NCI-H82 treated with DMSO at 0.1 percent for 48 hours (cell line): ENCODE data around the gene BBIP1.

Experiments used
- DNase-seq: peaks from one replicate; lab custom pipeline; 2025; ENCODE audit not compliant: unreplicated experiment; lab: John Stamatoyannopoulos, UW

BBIP1 gene

DNA sequence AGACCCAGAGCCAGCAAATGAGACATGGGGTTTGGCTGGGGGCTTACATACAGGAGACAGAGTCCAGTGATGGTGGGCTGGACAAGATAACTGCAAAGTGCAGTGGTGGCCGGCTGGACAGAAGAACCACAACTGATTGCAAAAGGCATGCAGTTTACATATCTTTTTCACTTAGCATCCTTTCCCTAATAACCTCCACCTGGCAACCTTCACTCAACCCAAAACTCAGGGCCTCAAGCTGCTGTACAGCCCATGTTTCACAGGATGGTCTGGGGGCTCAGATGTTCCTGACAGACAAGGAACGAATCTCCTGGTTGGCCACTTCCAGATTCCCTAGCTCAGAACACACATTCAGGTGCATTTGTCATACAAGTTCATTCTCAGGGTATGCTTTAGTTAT is 55.0 kb downstream of the BBIP1 start:
- DNase-seq = no peak

DNA sequence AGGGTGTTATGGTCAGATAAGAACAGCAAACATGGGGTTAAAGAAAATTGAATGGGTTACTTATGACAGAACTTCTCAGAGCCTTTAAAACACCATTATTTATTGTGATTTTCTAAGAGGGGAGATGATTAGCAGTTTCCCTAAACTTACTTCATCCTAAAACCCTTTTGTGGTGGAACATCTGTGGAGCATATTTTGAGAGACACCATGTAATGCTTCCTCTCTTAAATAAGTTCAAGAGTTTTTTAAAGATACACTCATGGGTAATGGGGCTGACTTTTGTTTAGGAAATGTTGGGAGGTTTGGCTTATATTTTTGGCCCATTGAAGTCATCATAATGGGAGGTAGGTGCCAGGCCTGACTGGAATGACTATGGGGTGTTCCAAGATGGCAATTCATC is 55.6 kb downstream of the BBIP1 start:
- no peak for DNase-seq

DNA sequence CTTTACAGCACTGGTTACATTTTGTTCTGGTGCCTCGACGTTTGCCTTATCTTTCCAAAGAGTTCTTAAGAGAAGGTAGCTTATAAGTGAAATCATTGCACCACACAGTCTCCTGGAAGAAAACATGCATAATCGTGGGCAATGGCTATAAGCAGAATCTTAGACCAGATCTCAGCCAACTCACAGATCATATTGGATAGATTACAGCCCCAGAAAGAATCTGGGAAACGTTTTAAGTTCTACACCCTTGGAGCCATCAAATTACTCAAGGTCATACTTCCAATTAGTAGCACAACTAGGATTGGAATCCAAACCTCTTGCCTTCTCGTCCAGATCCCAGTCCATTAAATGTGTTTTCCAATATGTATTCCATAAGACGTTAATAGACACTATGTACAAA is 56.0 kb downstream of the BBIP1 start:
- DNase-seq = no peak

DNA sequence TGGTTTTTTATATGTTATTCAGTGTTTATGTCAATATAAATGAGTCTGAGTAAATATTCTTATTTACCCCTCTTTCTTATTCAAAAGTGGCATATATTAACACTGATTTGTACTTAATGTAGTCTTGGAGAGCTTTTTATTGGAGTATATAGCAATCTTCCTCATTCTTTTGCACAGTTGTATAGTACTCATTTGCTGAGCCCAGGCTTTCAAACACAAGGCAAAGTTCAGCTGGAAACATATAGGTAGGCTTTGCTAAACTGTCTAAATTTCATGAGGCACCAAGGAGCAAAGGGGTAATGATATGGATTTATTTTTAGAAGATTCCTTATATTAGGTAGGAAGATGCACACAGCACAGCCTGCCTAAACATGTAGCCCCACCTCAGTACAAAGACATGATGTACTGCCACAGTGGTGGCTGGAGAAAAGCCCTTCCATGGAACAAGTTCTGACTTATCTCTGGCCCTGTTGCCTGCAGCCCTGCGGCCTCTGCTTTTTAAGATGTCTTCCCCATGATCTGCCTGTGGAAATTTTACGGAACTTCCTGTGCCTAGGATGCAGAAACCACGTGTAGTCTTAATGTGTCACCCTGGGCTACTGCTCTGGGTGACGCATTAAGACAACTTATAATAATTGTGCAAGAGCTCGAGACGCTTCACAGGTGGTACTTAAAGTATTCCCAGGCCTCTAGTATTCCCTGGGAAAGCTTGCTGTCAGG is 56.9 kb downstream of the BBIP1 start:
- DNase-seq = no peak

DNA sequence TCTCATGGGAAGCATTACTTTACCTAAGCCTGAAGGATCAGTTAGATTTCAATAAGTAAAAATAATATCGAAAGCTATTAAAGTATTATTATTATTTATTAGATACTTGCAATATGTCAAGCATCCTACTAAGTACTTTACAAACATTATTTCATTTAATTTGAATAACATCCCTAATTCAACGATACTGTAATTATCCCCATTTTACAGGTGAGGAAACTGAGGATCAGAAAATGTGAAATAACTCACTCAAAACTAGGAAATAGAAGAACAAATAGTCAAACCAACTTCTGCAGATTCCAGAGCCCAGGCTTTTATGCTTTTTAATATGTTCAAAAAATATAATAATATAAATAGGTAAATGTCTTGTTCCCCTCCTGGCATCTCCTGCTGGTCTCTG is 57.5 kb downstream of the BBIP1 start:
- DNase-seq = no peak

DNA sequence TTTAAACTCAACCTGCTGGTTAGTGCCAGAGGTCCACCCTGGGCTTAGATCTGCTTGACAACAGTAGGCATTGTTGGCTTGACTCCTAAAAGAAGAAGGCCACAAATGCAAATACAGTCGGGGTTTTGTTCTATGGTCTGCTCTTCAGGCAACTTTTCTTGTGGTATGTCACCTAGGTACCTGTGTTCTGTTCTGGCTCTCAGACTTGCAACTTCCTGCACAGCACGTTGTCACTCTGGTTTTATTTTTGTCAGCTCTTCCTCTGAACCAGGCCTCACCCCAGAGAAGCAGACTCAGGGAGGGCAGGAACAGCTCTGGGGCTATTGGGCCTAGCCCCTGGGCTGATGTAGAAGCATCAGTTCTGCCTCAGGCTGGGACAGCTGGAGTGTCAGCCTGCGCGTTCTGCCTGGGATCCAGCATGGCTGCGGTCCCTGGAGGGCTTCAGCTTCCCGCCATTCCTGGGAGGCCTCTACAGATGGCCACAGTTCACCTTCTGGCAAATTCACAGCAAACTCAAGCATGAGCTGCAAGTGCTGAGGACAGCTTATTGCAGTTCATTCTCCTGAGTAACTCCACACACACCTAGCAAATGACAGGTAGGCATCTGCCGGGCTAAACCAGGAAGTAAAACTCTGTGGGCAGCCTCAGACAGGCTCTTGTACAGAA is 58.3 kb downstream of the BBIP1 start:
- no peak for DNase-seq

DNA sequence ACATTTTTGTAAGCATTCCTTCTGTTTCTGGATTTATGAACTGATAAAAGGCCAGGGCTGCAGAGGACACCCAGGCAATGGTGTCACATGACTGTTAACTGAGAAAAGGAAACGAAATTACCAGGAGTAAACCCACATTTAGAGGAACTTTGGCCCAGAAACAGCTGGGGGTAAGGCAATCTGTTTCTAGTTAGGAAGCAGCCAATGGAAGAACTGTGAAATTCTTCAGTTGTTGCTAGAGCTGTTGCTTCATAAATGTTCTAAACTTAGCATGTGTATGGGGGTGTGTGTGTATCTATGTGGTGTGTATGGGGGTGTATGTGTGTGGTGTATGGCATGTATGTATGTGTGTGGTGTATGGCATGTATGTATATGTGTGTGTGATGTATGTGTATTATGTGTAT is 59.0 kb downstream of the BBIP1 start:
- DNase-seq = no peak

DNA sequence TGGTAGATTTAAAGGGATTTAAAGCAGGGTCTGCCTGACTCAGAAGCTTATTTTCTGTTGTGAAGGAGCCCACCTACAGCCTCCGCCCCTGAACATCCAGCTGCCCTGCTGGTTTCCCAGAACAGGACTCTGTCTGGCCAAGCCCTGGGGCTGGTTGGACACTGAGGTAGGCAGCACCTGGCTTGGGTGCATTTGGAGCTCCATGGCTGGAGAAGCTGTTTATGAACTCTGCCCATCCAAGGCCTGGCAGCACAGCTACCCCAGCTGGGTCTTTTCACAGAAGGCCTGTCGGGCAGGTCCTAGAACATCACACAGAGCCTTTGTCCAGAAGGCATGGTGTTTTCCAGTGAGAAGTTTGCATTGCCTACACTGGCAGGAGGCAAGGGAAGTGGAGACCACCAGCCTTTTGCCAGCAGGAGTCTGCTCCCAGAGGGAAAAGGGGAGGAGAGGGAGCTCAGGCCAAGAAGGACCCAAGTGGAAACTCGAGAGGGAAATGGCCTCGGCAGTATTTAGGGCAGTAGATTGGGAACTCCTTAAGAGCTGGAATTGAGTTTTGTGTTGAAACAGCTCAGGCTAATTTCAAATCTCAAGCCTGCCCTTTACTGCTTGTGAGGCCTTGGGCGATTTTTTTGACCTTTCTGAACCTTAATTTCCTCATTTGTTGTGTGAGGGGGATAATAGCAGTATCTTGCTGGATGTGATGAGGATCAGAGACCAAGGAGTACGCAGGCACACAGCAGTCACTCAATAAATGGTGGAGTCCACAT is 59.6 kb downstream of the BBIP1 start:
- no peak for DNase-seq

DNA sequence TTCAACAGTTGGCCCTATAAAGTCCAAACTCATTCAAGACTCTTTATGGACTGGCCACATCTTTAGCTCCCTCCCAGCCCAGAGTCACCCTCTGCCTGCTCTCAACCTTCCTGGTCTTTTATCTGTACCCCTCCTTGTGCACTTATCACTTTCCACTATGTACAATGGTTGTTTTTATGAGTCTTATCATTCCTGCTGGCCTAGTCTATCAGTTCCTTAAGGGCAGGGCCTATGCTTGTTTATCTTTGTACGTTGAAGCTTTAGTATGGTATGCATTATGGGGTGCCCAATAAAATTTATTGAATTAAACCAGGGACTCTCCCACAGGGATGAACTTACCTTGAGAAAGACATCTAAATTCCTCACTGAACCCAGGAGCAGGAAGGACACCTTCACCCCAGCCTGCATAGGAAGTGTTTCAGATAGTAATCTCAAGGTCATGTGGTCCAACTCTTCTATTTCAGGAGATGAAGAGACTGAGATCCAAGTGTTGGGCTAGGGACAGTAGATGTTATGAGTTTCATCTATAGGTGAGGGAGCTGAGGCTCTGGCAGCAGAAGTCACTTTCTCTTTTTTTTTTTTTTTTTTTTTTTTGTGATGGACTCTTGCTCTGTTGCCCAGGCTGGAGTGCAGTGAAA is 60.6 kb downstream of the BBIP1 start:
- no peak for DNase-seq

DNA sequence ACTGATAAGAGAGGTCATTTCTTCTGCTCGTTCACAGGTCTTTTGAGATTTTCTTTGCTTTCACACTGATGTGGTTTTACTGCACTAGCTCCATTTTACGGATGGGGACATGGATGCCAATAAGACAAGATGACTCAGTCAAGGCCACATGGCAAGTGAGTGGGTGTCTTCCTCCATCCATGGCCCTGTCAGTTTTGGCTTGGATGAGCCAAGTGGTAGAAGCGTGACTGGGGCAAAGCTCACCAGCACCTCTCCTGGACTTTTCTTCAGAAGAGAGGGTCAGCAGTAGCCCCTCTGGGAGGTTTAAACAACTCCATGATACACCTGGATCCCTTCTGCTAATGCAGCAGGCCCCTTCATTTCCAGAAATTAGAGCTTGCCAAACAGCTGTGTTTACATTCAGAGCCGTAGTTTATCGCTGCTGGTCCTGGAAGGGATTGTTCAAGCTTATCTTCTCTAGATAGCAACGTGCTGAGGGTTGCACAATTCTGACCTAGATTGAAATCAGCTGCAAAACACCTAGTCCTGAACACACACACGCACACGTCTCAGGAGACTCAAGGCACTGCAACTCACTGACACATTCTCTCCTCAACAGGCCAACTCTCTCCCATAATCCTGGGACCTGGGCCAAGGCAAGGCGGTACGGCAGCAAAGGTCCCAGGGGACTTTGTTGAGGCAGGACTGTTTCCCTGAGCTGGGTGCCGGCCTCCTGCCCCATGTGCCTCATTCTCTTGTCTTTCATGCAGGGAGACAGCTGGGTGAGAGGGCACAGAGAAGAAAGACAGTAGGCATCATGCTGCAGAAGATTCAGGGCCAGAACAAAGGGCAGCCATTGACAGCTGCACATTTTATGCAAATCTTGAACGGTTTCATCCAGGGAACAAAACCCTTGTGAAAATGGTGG is 61.5 kb downstream of the BBIP1 start:
- DNase-seq = no peak

DNA sequence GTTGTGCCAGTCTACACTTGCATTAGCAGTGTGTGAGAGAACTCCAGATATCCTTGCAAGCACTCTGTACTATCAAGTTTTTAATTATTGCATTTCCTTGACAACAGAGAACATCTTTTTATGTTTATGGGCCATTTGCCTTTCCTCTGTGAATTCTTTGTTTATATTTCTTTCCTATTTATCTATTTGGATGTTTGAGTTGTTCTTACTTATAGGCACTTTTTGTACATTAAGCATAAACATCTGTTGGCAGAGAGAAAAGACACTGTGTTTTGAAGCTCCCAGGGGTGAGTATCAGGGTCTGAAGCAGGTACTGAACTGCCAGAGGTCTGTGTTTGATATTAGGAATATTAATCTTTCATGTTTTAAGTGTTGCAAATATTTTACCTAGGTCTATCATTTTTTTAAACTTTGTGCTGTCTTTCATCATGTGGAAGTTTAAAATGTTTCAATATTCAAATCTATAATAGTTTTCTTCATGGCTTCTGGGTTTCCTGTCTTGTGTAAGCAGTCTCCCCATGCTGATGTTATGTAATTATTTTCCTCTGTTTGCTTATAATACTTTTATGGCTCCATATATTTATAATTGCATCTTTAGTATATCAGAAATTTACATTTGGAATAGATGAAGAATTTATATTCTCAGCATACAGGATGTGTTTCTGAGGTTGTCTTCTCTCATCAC is 64.9 kb downstream of the BBIP1 start:
- no peak for DNase-seq

DNA sequence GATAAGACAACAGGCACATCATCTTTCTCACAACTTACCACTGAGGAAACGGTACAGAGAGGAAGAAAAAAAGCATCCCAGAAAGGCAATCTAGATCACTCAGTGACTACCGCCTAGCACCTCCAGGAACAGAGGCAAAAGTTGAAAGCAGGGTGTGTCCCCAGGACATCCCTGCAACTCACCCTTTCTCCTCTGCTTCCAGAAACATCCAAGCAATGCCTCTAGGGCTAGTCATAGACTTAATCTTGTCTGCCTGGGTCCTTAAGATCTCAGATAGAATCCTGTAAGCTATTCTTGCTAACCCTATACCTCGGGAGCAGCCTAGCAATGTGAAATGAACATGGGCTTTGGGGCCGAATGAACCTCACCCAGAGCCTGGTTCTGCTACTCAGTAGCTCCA is 66.0 kb downstream of the BBIP1 start:
- no peak for DNase-seq

DNA sequence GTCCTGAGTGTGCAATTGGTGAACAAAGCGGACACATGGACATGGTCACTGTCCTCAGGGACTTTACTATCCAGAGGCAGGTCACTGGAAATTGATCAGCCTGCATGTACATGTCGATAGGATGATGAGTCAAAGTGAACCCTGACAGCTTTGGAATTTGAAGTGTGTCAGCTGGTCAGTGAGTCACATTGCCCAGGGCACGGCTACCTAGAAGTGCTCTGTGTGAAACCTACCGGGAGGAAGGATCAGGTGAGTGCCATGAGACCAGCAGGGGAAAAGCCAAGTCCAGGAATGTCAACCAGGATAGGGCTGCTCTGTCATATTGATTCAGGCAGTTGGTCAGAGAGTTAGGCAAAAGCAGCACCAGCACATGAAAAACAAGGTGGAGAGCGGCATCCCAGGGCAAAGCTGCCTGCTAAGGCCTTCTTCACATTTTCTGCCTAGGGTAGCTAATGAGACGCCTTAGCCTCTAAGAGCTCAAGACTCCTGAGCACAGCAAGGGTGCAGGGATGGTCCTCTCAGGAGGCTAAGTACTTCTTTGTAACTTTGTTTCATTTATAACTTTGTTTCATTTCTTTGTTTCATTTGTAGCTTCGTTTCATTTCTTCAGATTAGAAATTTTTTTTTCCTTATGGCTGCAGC is 66.6 kb downstream of the BBIP1 start:
- no peak for DNase-seq

DNA sequence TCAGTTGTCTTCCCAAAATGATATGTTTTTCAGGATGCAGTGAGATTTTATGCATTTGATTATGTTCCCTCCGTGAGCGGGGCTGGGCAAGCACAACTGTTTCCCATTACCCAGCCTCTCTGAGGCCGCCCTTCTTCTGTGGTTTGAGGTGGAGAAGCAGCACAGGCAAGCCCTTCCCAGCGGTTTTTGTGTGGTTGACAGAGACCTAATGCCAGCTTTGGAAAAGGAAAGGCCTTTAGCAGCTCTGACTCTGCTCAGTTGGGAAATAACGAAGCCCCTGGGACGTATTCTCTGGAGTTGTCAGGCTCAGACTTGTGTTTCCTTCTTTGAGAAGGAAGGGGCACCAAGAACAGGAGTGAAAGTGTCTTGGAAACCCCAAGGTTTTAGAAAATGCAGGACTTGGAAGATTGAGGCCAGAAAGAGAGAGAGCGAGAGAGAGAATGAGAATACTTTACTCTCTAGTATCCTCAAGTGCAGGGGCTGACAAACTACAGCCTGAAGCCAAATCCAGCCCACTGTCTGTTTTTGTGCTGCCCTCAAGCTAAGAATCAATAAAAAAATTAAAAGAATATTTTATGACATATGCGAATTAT is 67.9 kb downstream of the BBIP1 start:
- no peak for DNase-seq

DNA sequence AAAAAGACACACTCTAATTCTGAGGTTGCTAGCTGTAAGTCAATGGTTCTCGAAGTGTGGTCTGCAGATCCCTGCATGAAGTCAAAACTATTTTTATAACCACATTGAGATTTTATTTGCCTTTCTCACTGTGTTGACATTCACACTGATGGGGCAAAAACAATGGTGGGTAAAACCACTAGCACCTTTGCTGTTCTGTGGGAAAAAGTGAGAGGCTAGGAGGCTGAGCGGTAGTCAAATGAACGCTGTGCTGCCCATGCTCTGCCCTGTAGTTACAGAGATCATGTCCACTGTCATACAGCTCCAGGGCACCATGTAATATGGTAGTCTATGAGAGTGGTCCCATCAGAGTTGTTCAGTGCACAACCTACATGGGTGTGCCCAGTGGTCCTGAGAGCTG is 68.9 kb downstream of the BBIP1 start:
- DNase-seq = no peak
